ENCODE data around the gene ZNF697.
A peak's percentile ranks its signal among the peaks of the same experiment; 100 is the strongest.

DNA sequence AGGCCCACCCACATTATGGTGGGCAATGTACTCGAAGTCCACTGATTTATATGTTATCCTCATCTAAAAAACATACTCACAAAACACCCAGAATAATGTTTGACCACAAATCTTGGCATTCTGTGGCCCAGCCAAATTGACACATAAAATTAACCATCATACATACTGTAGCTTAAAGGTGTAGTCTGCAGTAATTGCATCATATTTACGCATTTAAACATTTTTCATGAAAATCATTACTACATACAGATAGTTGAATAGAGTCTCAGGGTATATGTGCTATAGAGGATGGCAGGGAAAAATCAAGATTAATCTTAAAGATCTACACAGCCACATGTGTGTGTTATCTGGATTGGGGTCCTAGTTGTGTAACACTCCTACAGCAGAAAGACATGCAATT, 14.5 kb downstream of the ZNF697 start:
- TF ChIP-seq BHLHE40 (IDR thresholded peaks at IDR 0.05; ENCODE audit: low read depth, low read length): no peak
- TF ChIP-seq CEBPB (IDR thresholded peaks at IDR 0.05; ENCODE audit: low read depth, low read length): 0 out of 2 replicates have a peak, but pooled peaks have one; percentile 18
- TF ChIP-seq MXI1 (IDR thresholded peaks at IDR 0.05; ENCODE audit: borderline replicate concordance, low read depth, low read length): no peak
- TF ChIP-seq, protein P1, sequence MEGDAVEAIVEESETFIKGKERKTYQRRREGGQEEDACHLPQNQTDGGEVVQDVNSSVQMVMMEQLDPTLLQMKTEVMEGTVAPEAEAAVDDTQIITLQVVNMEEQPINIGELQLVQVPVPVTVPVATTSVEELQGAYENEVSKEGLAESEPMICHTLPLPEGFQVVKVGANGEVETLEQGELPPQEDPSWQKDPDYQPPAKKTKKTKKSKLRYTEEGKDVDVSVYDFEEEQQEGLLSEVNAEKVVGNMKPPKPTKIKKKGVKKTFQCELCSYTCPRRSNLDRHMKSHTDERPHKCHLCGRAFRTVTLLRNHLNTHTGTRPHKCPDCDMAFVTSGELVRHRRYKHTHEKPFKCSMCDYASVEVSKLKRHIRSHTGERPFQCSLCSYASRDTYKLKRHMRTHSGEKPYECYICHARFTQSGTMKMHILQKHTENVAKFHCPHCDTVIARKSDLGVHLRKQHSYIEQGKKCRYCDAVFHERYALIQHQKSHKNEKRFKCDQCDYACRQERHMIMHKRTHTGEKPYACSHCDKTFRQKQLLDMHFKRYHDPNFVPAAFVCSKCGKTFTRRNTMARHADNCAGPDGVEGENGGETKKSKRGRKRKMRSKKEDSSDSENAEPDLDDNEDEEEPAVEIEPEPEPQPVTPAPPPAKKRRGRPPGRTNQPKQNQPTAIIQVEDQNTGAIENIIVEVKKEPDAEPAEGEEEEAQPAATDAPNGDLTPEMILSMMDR (conservative IDR thresholded peaks at IDR 0.05; ENCODE audit: low read depth, low read length): no peak
- no peak for TF ChIP-seq MAFK (IDR thresholded peaks at IDR 0.05; ENCODE audit: low read depth, low read length)
- TF ChIP-seq POLR2A (IDR thresholded peaks at IDR 0.05; ENCODE audit: low read depth, low read length): no peak
- TF ChIP-seq RCOR1 (IDR thresholded peaks at IDR 0.05; ENCODE audit: insufficient replicate concordance, low read length): no peak
- TF ChIP-seq RAD21 (IDR thresholded peaks at IDR 0.05; ENCODE audit: low read length): no peak
- TF ChIP-seq MAZ (IDR thresholded peaks at IDR 0.05; ENCODE audit: borderline replicate concordance, low read depth, low read length): no peak
- no peak for TF ChIP-seq NFE2L2 (IDR thresholded peaks at IDR 0.05; ENCODE audit: low read depth, low read length)
- no peak for TF ChIP-seq SMC3 (IDR thresholded peaks at IDR 0.05; ENCODE audit: low read depth, low read length)
- TF ChIP-seq FOS (IDR thresholded peaks at IDR 0.05; ENCODE audit: low read depth, low read length): no peak
- no peak for TF ChIP-seq RFX5 (IDR thresholded peaks at IDR 0.05; ENCODE audit: low read depth, low read length)
- TF ChIP-seq CHD1 (IDR thresholded peaks at IDR 0.05; ENCODE audit: low read depth, low read length): no peak

Data from IMR-90 (cell line).